Caco-2 (cell line): Measurements from ENCODE around the gene CUL9. TPM values are rescaled to one million over a fixed set of nuclear protein-coding genes. Genes with fewer than 3 reads are reported as not detected.

Source experiments
- BruUV-seq: library from RNA; stranded (reverse); fragments of 400-500 nt; replicated peaks from 2 replicates; lab custom pipeline; 2021; lab: Mats Ljungman, UMichigan
- CTCF ChIA-PET: fragments of 300-600 bp; sonication (Branson Sonifier 250); formaldehyde crosslinking; loops from one replicate; lab custom pipeline; 2022; ENCODE audit warnings: antibody characterized with exemption; lab: Charles Lee
- POLR2A ChIA-PET: fragments of 300-600 bp; sonication (Branson Sonifier 250); formaldehyde crosslinking; loops from one replicate; lab custom pipeline; 2022; ENCODE audit warnings: antibody characterized with exemption; lab: Charles Lee
- DNase-seq, 2 experiments: peaks; one replicate each; pipeline versions ENCODE4 v3.0.0 to v3.0.0-alpha.2; 2020 to 2022
- H3K27me3 ChIP-seq: replicated peaks from 2 replicates; pipeline ENCODE4 v1.6.0; 2011; ENCODE audit warnings: low read length; ENCODE audit not compliant: control insufficient read depth, insufficient read depth
- H3K36me3 ChIP-seq: 2 replicates; pipeline ENCODE4 v1.5.1; 2011; ENCODE audit warnings: low read length; ENCODE audit not compliant: control insufficient read depth, insufficient read depth
- H3K4me1 ChIP-seq: fragments of 250-450 bp; sonication (Bioruptor Pico); 2 replicates; pipeline ENCODE4 v1.5.1; 2020; ENCODE audit warnings: mild to moderate bottlenecking
- H3K4me3 ChIP-seq: 2 replicates; pipeline ENCODE4 v1.5.1; 2011; ENCODE audit warnings: low read depth, mild to moderate bottlenecking, control low read depth, low read length
- H3K9me3 ChIP-seq: fragments of 250-450 bp; sonication (Bioruptor Pico); 2 replicates; pipeline ENCODE4 v1.5.1; 2020; ENCODE audit warnings: mild to moderate bottlenecking, moderate library complexity
- H3K27ac Mint-ChIP-seq: one replicate; pipeline ENCODE4 v1.8.0; 2022; ENCODE audit warnings: mixed read lengths; ENCODE audit not compliant: unreplicated experiment
- H3K27me3 Mint-ChIP-seq: one replicate; pipeline ENCODE4 v1.8.0; 2022; ENCODE audit warnings: mixed read lengths; ENCODE audit not compliant: insufficient read depth, unreplicated experiment
- H3K36me3 Mint-ChIP-seq: one replicate; pipeline ENCODE4 v1.8.0; 2022; ENCODE audit warnings: mild to moderate bottlenecking, mixed read lengths; ENCODE audit not compliant: insufficient read depth, unreplicated experiment
- H3K4me1 Mint-ChIP-seq: one replicate; pipeline ENCODE4 v1.8.0; 2022; ENCODE audit warnings: low read depth, mixed read lengths; ENCODE audit not compliant: unreplicated experiment
- H3K4me3 Mint-ChIP-seq: one replicate; pipeline ENCODE4 v1.8.0; 2022; ENCODE audit warnings: mild to moderate bottlenecking, moderate library complexity, mixed read lengths; ENCODE audit not compliant: unreplicated experiment
- H3K9me3 Mint-ChIP-seq: one replicate; pipeline ENCODE4 v1.8.0; 2022; ENCODE audit warnings: mixed read lengths; ENCODE audit not compliant: unreplicated experiment
- CTCF ChIP-seq, 2 experiments: fragments of 200-600 bp in 1 of 2; IDR thresholded peaks; 1 replicate in 1 of 2; 2 replicates in 1 of 2; pipeline versions ENCODE4 v1.5.1 to v1.8.0; 2011 to 2022; ENCODE audit warnings: antibody characterized with exemption in 1 of 2, control low read depth in 1 of 2, inconsistent platforms in 1 of 2, low read depth in 1 of 2, low read length in 1 of 2, mild to moderate bottlenecking in 1 of 2, moderate library complexity in 1 of 2; ENCODE audit not compliant: insufficient read depth in 1 of 2, severe bottlenecking in 1 of 2, unreplicated experiment in 1 of 2
- intact Hi-C: fragments of 100-400 bp; cut with micrococcal nuclease; formaldehyde crosslinking; loops from one replicate; pipeline ENCODE4 v1.10.0; 2022; ENCODE audit not compliant: unreplicated experiment
- total RNA-seq: library from RNA; stranded (reverse); gene quantifications from 2 replicates; pipeline ENCODE4 v1.2.3, GENCODE V29; 2022

CUL9 gene
- total RNA-seq, 1 experiment from 2014 or later = 16.7 TPM

- Histone ChIP-seq H3K36me3 (peaks cover 3% of the 10 kb centered on the region), H3K9me3 (no peaks in the 10 kb centered on the region), H3K27me3 (no peaks in the 10 kb centered on the region), H3K4me3 (peak overlapping the region; percentile 95), H3K4me1 (peaks cover 25% of the 10 kb centered on the region; the same call in 1 of the 2 replicates)
- ChIA-PET CTCF (interaction anchor here (0.6 to 1.2 kb wide), 4 partner anchors 10 to 158 kb away, joined by 3 to 5 read pairs (median 4); partner anchors contain the start of genes CUL9, KLHDC3 and MEA1), POLR2A (interaction anchor here (0.5 to 1.0 kb wide), 3 partner anchors 8 to 29 kb away, joined by 3 to 5 read pairs (median 4); partner anchors contain the start of gene CUL9)
- Mint-ChIP-seq H3K9me3 (no peaks in the 10 kb centered on the region), H3K27me3 (no peaks in the 10 kb centered on the region), H3K36me3 (peaks cover 51% of the 10 kb centered on the region), H3K4me1 (peaks cover 12% of the 10 kb centered on the region), H3K27ac (peak overlapping the region; percentile 83), H3K4me3 (peak overlapping the region; percentile 98)
- intact Hi-C loops = loop anchor here (5.0 kb wide), 2 partner anchors 55 to 195 kb away; partner anchors contain the start of genes DNPH1 and ZNF318
- TF ChIP-seq CTCF (IDR thresholded peaks at IDR 0.05; ENCODE audit: insufficient read depth in 1 of 2, low read depth in 1 of 2, low read length in 1 of 2, severe bottlenecking in 1 of 2, unreplicated experiment in 1 of 2) = no peak
- BruUV-seq = no TSS peak
- DNase-seq = peak; percentile 54 to 60
Observed at GRCh38 chr6:43172104-43173007, 9.6 kb upstream of the CUL9 start.

- Histone ChIP-seq H3K4me1 (peaks cover 25% of the 10 kb centered on the region; the same call in 1 of the 2 replicates), H3K4me3 (no peak overlapping the region), H3K36me3 (peaks cover 3% of the 10 kb centered on the region), H3K27me3 (no peaks in the 10 kb centered on the region), H3K9me3 (no peaks in the 10 kb centered on the region)
- H3K4me1 Mint-ChIP-seq = peaks cover 12% of the 10 kb centered on the region
- POLR2A ChIA-PET = interaction anchor here (0.5 kb wide), 2 partner anchors 8 to 160 kb away, joined by 3 read pairs; partner anchors contain the start of genes CUL9, KLHDC3 and MEA1
- H3K36me3 Mint-ChIP-seq = peaks cover 62% of the 10 kb centered on the region
- no peak overlapping the region for H3K27ac Mint-ChIP-seq
- no peak for DNase-seq
- CTCF ChIA-PET = no interaction called here
- no TSS peak for BruUV-seq
- intact Hi-C loops = loop anchor here (5.0 kb wide), 2 partner anchors 54 to 194 kb away; partner anchors contain the start of genes DNPH1 and ZNF318
- no peak for TF ChIP-seq CTCF (IDR thresholded peaks at IDR 0.05; ENCODE audit: insufficient read depth in 1 of 2, low read depth in 1 of 2, low read length in 1 of 2, severe bottlenecking in 1 of 2, unreplicated experiment in 1 of 2)
- H3K9me3 Mint-ChIP-seq = no peaks in the 10 kb centered on the region
- no peak overlapping the region for H3K4me3 Mint-ChIP-seq
- H3K27me3 Mint-ChIP-seq = no peaks in the 10 kb centered on the region
Observed at GRCh38 chr6:43173591-43174262, 8.3 kb upstream of the CUL9 start.
